ENCODE data around the gene RAB43.
"Not testable (repeated sequence)": the region's sequence is repeated elsewhere in the genome, so short reads cannot be mapped to it uniquely, and the experiment has no call there.

Gene RAB43

GRCh38 chr3:129095285-129095684 lies 26.3 kb downstream of the RAB43 start:
- no peak for DNase-seq (ENCODE audit: low read depth, low spot score)

GRCh38 chr3:129088312-129088711 lies 33.3 kb downstream of the RAB43 start:
- not testable (repeated sequence) for DNase-seq (ENCODE audit: low read depth, low spot score)

- peak; percentile 75 for DNase-seq (ENCODE audit: low read depth, low spot score)
Measured at GRCh38 chr3:129087904-129088303, 33.7 kb downstream of the RAB43 start.

GRCh38 chr3:129087138-129087702 lies 34.4 kb downstream of the RAB43 start:
- no peak for DNase-seq (ENCODE audit: low read depth, low spot score)

- no peak for DNase-seq (ENCODE audit: low read depth, low spot score)
Measured at GRCh38 chr3:129085818-129086217, 35.8 kb downstream of the RAB43 start.

- DNase-seq (ENCODE audit: low read depth, low spot score): no peak
Measured at GRCh38 chr3:129085165-129085715, 36.4 kb downstream of the RAB43 start.

- DNase-seq (ENCODE audit: low read depth, low spot score): no peak
Measured at GRCh38 chr3:129084501-129084900, 37.1 kb downstream of the RAB43 start.

- no peak for DNase-seq (ENCODE audit: low read depth, low spot score)
Measured at GRCh38 chr3:129082026-129082425, 39.6 kb downstream of the RAB43 start.

- no peak for DNase-seq (ENCODE audit: low read depth, low spot score)
Measured at GRCh38 chr3:129081503-129081902, 40.1 kb downstream of the RAB43 start.

- DNase-seq (ENCODE audit: low read depth, low spot score): no peak
Measured at GRCh38 chr3:129078510-129078909, 43.1 kb downstream of the RAB43 start.

GRCh38 chr3:129077222-129077621 lies 44.4 kb downstream of the RAB43 start:
- DNase-seq (ENCODE audit: low read depth, low spot score): no peak

- no peak for DNase-seq (ENCODE audit: low read depth, low spot score)
Measured at GRCh38 chr3:129070086-129070885, 51.3 kb downstream of the RAB43 start.

GRCh38 chr3:129069313-129070085 lies 52.1 kb downstream of the RAB43 start:
- not testable (repeated sequence) for DNase-seq (ENCODE audit: low read depth, low spot score)

GRCh38 chr3:129068291-129068886 lies 53.2 kb downstream of the RAB43 start:
- peak; percentile 32 for DNase-seq (ENCODE audit: low read depth, low spot score)

- DNase-seq (ENCODE audit: low read depth, low spot score): peak; percentile 30
Measured at GRCh38 chr3:129067719-129068118, 53.9 kb downstream of the RAB43 start.

GRCh38 chr3:129065720-129066073 lies 55.9 kb downstream of the RAB43 start:
- DNase-seq (ENCODE audit: low read depth, low spot score): no peak

GRCh38 chr3:129065016-129065719 lies 56.4 kb downstream of the RAB43 start:
- DNase-seq (ENCODE audit: low read depth, low spot score): no peak

- no peak for DNase-seq (ENCODE audit: low read depth, low spot score)
Measured at GRCh38 chr3:129063841-129064482, 57.6 kb downstream of the RAB43 start.

GRCh38 chr3:129063091-129063640 lies 58.4 kb downstream of the RAB43 start:
- no peak for DNase-seq (ENCODE audit: low read depth, low spot score)
